Thyroid gland (tissue), 4 donors: ENCODE data around the gene LMX1B. TPM values are rescaled to one million over a fixed set of nuclear protein-coding genes. Genes with fewer than 3 reads are reported as not detected.

Experiments
- DNase-seq, 2 donors: peaks; one replicate each; pipeline ENCODE4 v3.0.0-alpha.2; 2019
- H3K27ac ChIP-seq, 3 donors: fragments of 200-600 bp; sonication (generic); 1 replicate in 2 of 3; 2 replicates in 1 of 3; pipeline ENCODE4 v1.5.1; 2016 to 2019; ENCODE audit warnings: mild to moderate bottlenecking in 1 of 3, moderate library complexity in 1 of 3
- H3K27me3 ChIP-seq: fragments of 200-600 bp; sonication (generic); one replicate; pipeline ENCODE4 v1.5.1; 2019
- H3K36me3 ChIP-seq, 2 donors: fragments of 200-600 bp; sonication (generic); one replicate each; pipeline ENCODE4 v1.5.1; 2016 to 2019
- H3K4me1 ChIP-seq, 2 donors: fragments of 200-600 bp; sonication (generic); one replicate each; pipeline ENCODE4 v1.5.1; 2017 to 2019
- H3K4me3 ChIP-seq, 3 donors: fragments of 200-600 bp; sonication (generic); replicated peaks in 1 of 3; 1 replicate in 2 of 3; 2 replicates in 1 of 3; pipeline ENCODE4 v1.5.1; 2016; ENCODE audit warnings: mild to moderate bottlenecking in 1 of 3
- H3K9me3 ChIP-seq: fragments of 200-600 bp; sonication (generic); one replicate; pipeline ENCODE4 v1.5.1; 2017
- POLR2A ChIP-seq, 2 donors: fragments of 450-650 bp; IDR thresholded peaks; one replicate each; pipeline ENCODE4 v1.6.1; 2017; ENCODE audit warnings: antibody characterized with exemption in 2 of 2, mild to moderate bottlenecking in 2 of 2, moderate library complexity in 1 of 2
- WGBS, 2 donors: methylation state at CpG; one replicate each; pipeline ENCODE4 v1.1.5; 2017; 5-methylcytosine and 5-hydroxymethylcytosine counted together
- intact Hi-C: fragments of 100-400 bp; cut with DNase I; formaldehyde crosslinking; loops from one replicate; pipeline ENCODE4 v1.15.1; 2023
- total RNA-seq, 4 donors: library from RNA; depleted of rRNA; stranded (reverse); fragments of >200 nt; gene quantifications; one replicate each; pipeline ENCODE4 v1.2.3, GENCODE V29; 2016
- TF ChIP-seq, protein P1 (sequence below), 6 experiments: fragments of 200-600 bp in 3 of 6; fragments of 450-650 bp in 3 of 6; sonication (generic) in 3 of 6; IDR thresholded peaks; one replicate each; pipeline ENCODE4 v1.5.1; 2016 to 2019; ENCODE audit warnings: antibody characterized with exemption in 6 of 6, mild to moderate bottlenecking in 2 of 6, inconsistent platforms in 1 of 6, moderate library complexity in 1 of 6

Gene LMX1B
- total RNA-seq, 4 donors from 2014 or later: 0.68 to 5.5 (median 1.7) TPM

DNA sequence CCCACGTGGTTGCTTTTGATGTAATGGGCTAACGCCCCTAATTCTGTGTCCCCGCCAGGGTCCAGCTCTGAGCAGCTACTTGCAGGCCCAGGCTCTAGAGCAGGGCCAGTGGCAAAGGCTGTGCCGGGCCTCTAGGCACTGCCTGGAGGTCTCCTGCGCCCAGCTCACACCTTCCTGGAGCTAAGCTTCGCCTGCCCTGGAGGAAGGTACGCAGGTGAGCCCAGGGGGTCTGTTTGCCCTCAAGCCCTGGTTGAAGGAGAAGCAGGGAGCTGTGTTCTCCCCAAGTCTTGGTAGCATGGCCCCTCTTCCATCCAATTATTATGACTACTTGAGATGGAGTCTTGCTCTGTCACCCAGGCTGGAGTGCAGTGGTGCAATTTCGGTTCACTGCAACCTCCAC, 5.2 kb upstream of the LMX1B start:
- Histone ChIP-seq H3K9me3 (no peaks in the 10 kb centered on the region), H3K36me3 (no peaks in the 10 kb centered on the region), H3K4me3 (no peak overlapping the region), H3K4me1 (peaks cover 13 to 53% of the 10 kb centered on the region in 2 donors), H3K27ac (no peak overlapping the region), H3K27me3 (no peaks in the 10 kb centered on the region)
- DNase-seq: no peak
- TF ChIP-seq, protein P1, sequence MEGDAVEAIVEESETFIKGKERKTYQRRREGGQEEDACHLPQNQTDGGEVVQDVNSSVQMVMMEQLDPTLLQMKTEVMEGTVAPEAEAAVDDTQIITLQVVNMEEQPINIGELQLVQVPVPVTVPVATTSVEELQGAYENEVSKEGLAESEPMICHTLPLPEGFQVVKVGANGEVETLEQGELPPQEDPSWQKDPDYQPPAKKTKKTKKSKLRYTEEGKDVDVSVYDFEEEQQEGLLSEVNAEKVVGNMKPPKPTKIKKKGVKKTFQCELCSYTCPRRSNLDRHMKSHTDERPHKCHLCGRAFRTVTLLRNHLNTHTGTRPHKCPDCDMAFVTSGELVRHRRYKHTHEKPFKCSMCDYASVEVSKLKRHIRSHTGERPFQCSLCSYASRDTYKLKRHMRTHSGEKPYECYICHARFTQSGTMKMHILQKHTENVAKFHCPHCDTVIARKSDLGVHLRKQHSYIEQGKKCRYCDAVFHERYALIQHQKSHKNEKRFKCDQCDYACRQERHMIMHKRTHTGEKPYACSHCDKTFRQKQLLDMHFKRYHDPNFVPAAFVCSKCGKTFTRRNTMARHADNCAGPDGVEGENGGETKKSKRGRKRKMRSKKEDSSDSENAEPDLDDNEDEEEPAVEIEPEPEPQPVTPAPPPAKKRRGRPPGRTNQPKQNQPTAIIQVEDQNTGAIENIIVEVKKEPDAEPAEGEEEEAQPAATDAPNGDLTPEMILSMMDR (IDR thresholded peaks at IDR 0.05): no peak
- no peak for TF ChIP-seq POLR2A (IDR thresholded peaks at IDR 0.05)
- intact Hi-C loops: no loop called here
- WGBS, 2 donors: 85 to 90% methylated on average over 5 to 6 of the region's 8 CpGs

DNA sequence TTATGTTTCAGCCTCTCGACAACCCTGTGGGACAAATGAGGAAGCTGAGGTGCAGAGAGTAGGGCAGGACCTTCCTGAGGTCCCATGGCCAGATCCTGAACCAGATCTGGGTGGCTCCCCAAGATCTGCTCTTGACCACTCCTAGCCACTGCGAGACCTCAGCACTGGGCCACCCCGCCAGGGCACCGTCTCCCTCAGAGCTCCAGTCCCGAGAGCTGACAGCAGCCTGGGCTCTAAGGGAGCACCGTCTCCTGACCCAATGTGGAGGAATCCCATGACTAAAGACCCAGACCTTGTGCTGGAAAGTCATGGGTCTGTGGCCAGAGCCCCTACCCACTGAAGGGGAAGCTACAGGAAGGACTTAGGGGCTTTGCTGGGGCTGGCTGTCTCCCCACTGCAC, 4.5 kb upstream of the LMX1B start:
- TF ChIP-seq, protein P1 (IDR thresholded peaks at IDR 0.05): no peak
- no peak for TF ChIP-seq POLR2A (IDR thresholded peaks at IDR 0.05)
- Histone ChIP-seq H3K9me3 (no peaks in the 10 kb centered on the region), H3K36me3 (no peaks in the 10 kb centered on the region), H3K27me3 (no peaks in the 10 kb centered on the region), H3K4me3 (no peak overlapping the region), H3K27ac (no peak overlapping the region), H3K4me1 (peaks cover 13 to 53% of the 10 kb centered on the region in 2 donors)
- DNase-seq: no peak
- intact Hi-C loops: no loop called here
- whole genome bisulfite sequencing, 2 donors: 93 to 96% methylated on average over 4 to 5 of the region's 6 CpGs

DNA sequence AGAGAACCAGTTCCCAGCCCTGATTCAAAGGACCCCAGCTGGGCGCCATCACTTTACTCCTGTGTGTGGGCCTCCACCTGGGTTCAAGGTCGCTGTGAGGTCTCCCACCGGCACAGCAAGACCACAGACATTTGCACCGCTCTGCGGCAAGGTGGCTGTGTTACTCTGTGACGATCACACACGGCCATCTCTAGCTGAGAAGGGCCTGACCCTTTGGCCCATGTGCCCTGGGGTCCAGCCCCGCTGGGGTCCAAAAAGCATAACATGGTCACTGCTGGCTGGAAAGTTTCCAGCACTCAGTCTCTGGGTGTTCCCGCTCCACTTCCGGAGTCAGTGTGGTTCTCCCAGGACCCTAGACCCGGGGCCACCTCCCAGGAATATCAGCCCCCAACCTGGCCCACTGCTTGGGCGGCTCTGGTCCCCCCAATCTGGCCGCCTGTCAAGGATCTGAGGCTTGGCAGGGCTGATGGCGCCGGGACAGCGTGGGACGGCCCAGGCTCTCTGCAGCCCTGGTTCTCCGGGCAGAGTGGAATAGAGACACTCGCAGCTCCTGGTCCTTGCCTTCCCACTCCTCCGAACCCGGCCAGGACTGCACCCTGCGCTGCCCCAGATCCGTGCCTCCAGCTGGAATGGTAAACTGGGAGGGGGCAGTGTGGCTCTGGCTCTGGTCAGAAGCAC, 3.9 kb upstream of the LMX1B start:
- TF ChIP-seq POLR2A (IDR thresholded peaks at IDR 0.05): no peak
- TF ChIP-seq, protein P1 (IDR thresholded peaks at IDR 0.05): no peak
- intact Hi-C loops: loop anchor here (5.0 to 10.0 kb wide), 2 partner anchors 82 to 175 kb away; no protein-coding TSS in a partner anchor
- Histone ChIP-seq H3K27ac (no peak overlapping the region), H3K27me3 (no peaks in the 10 kb centered on the region), H3K9me3 (no peaks in the 10 kb centered on the region), H3K36me3 (no peaks in the 10 kb centered on the region), H3K4me3 (no peak overlapping the region), H3K4me1 (peaks cover 13 to 59% of the 10 kb centered on the region in 2 donors)
- DNase-seq: no peak
- WGBS, 2 donors: 41 to 42% methylated on average over 15 to 22 of the region's 23 CpGs

DNA sequence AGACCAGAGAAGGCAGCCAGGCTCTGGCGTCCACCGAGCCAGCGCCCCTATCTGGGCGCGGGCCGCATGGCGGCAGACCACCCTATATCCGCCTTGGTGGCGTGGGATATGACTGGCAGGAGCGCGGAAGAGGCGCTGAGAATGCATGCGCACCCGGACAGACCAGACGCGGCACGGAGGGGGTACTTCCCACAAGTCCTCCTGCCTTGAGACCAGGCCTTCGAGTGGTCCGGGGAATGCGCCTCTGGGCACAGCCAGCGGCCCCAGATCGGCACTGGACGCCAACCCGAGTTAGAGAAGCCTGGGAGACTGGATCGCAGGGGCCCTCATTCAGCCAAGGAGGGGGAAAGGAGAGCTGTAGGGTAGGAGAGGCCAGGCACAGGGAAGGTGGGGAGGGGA, 2.5 kb upstream of the LMX1B start:
- H3K36me3 ChIP-seq: no peaks in the 10 kb centered on the region
- no peaks in the 10 kb centered on the region for H3K9me3 ChIP-seq
- no peak for DNase-seq
- TF ChIP-seq, protein P1 (IDR thresholded peaks at IDR 0.05): no peak
- TF ChIP-seq POLR2A (IDR thresholded peaks at IDR 0.05): no peak
- H3K4me3 ChIP-seq: no peak overlapping the region
- H3K4me1 ChIP-seq: peaks cover 13 to 63% of the 10 kb centered on the region in 2 donors
- no peaks in the 10 kb centered on the region for H3K27me3 ChIP-seq
- WGBS, 2 donors: 6 to 8% methylated on average over 11 to 25 of the region's 25 CpGs
- intact Hi-C loops: loop anchor here (5.0 to 10.0 kb wide), 2 partner anchors 81 to 174 kb away; no protein-coding TSS in a partner anchor
- no peak overlapping the region for H3K27ac ChIP-seq

DNA sequence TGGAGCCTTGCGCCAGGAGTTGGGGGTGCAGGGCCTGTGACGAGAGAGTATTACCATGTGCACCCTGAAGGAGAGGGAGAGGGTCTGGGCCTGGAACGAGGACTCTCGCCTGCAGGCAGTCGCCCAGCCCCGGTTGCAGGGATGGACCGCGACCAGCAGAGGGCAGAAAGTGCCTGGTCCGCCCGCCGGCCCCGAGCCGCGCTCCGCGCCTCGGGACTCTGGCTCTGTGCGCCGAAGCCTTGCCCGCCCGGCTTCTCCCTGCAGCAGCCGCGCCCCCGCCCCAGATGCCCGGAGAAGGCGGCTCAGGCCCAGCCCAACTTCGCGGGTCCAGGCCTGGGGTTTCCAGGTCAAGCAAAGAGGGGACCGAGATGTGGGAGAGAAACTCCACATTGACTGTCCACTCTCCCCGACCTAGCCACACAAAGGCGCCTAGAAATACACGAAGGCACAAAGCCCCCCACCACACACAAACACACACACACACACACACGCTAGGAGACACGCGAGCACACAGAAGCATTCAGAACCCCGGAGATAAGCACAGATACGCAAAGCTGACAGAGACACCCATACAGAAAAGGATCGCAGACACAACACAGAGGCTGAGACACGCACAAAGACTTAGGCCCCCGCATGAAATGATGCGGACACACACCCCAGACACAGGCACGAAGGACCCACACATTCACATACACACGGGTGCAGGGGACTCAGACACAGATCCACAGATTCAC, 2.0 kb upstream of the LMX1B start:
- H3K27me3 ChIP-seq: no peaks in the 10 kb centered on the region
- intact Hi-C loops: loop anchor here (5.0 to 10.0 kb wide), 2 partner anchors 81 to 173 kb away; no protein-coding TSS in a partner anchor
- no peak overlapping the region for H3K27ac ChIP-seq
- no peaks in the 10 kb centered on the region for H3K9me3 ChIP-seq
- peaks cover 13 to 57% of the 10 kb centered on the region in 2 donors for H3K4me1 ChIP-seq
- peak overlapping the region in 1 of 3 donors; percentile 45 for H3K4me3 ChIP-seq
- H3K36me3 ChIP-seq: no peaks in the 10 kb centered on the region
- peak in 1 of 2 donors; percentile 7 for TF ChIP-seq POLR2A (IDR thresholded peaks at IDR 0.05)
- TF ChIP-seq, protein P1 (IDR thresholded peaks at IDR 0.05): peak; percentile 45 to 93 (median 64)
- WGBS, 2 donors: 3 to 4% methylated on average over 15 to 20 of the region's 43 CpGs
- peak; percentile 74 for DNase-seq
